Gastroesophageal sphincter (tissue), 3 donors: ENCODE data around the gene MIGA1.

Source experiments
- CTCF ChIP-seq, 4 experiments: fragments of 200-600 bp in 2 of 4; fragments of 450-650 bp in 2 of 4; sonication (generic) in 1 of 4; IDR thresholded peaks; one replicate each; pipeline ENCODE4 v1.5.1; 2017 to 2019; ENCODE audit warnings: antibody characterized with exemption in 4 of 4, mild to moderate bottlenecking in 2 of 4, moderate library complexity in 2 of 4
- EP300 ChIP-seq: sonication (generic); formaldehyde crosslinking; IDR thresholded peaks from one replicate; pipeline ENCODE4 v1.6.1; 2017; ENCODE audit warnings: antibody characterized with exemption, mild to moderate bottlenecking
- POLR2A ChIP-seq, 2 donors: fragments of 450-650 bp; IDR thresholded peaks; one replicate each; pipeline ENCODE4 v1.6.1; 2017; ENCODE audit warnings: antibody characterized with exemption in 2 of 2, mild to moderate bottlenecking in 2 of 2, moderate library complexity in 1 of 2

DNA sequence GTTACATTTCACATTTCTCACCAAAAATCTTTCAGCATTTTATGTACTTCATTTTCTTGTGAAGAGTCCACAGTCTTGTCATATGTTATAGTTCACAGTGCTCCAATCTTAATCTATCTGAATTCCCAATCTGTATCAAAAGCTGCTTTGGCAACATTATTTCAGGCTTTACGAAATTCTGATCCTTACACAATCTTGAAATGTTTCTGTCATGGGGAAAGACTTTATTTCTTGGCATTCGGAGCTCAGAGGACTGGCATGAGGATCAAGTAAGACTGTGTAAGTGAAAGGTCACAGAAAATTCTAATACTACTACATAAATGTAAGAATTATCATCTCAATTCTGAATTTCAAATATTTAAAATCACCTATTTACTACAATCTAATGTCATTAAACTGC lies 21.8 kb upstream of the MIGA1 start:
- no peak for TF ChIP-seq CTCF (IDR thresholded peaks at IDR 0.05)
- no peak for TF ChIP-seq POLR2A (IDR thresholded peaks at IDR 0.05)
- TF ChIP-seq EP300: no peak
